Measurements from ENCODE around the gene ZNF213.
"Not testable (repeated sequence)": the region's sequence is repeated elsewhere in the genome, so short reads cannot be mapped to it uniquely, and the experiment has no call there.

The ZNF213 gene

GRCh38 chr16:3150346-3151218 lies 15.8 kb downstream of the ZNF213 start:
- DNase-seq: peak; percentile 78

- DNase-seq: no peak
These were observed 17.1 kb downstream of the ZNF213 start for GRCh38 chr16:3152027-3152276.

- peak; percentile 84 for DNase-seq
These were observed 17.6 kb downstream of the ZNF213 start for GRCh38 chr16:3152277-3152990.

DNA sequence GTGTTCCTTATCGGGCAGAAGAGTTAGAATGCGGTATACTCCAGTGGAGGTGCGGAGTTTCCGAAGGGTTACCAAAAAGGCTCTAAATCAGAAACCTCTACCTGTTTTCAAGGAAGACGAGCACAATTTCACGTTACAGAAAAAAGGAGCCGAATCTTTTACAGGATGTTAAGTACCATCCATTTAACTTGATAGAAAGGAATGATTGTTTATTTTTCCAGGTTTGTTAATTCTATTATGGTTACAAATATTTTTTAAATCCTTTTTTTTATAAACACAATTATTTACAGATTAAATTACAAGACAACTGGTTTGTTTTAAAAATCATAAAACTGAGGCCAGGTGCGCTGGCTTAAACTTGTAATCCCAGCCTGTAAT lies 18.2 kb downstream of the ZNF213 start:
- DNase-seq: no peak

- no peak for DNase-seq
These were observed 20.4 kb downstream of the ZNF213 start for GRCh38 chr16:3155181-3155580.

DNA sequence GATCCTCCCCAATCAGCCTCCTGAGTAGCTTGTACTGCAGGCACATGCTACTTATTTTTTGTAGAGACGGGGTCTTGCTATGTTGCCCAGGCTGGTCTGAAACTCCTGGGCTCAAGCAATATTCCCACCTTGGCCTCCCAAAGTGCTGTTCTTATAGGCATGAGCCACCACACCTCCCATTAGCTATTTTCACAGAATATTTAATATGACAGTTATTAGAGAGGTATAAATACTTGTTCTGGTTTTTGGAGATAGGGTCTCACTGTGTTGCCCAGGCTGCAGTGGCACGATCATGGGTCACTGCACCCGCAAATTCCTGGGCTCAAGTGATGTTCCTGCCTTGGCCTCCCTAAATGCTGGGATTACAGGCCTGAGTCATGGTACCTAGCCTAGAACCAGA lies 21.1 kb downstream of the ZNF213 start:
- no peak for DNase-seq

DNA sequence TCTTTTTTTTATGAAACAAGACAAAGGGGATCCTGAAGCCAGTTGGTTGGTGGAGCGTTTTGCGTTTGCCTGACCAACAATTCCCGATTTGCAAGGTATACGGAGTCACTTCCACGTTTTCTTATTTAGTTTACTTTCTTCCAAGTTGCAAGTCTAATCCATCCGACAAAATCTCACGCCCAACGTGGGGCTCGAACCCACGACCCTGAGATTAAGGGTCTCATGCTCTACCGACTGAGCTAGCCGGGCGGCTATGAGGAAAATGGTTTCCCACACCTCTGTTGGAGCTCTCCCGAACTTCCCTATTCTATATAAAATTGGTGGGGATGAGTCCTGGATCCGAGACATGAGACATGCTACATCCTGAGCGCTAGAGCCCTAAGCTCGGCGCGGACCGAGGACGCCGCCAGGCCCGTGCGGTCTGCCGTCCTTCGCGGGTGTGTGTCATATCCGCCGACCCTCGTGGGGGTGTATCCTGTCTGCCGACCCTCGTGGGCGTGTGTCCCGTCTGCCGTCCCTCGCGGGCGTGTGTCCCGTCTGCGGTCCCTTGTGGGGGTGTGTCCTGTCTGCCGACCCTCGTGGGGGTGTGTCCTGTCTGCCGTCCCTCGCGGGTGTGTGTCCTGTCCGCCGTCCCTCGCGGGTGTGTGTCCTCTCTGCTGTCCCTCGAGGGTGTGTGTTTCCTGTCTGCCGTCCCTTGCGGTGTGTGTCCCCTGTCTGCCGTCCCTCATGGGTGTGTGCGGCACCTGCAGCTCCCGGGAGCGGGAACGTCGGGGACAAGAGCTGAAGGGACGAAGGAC lies 22.6 kb downstream of the ZNF213 start:
- peak; percentile 67 for DNase-seq

DNA sequence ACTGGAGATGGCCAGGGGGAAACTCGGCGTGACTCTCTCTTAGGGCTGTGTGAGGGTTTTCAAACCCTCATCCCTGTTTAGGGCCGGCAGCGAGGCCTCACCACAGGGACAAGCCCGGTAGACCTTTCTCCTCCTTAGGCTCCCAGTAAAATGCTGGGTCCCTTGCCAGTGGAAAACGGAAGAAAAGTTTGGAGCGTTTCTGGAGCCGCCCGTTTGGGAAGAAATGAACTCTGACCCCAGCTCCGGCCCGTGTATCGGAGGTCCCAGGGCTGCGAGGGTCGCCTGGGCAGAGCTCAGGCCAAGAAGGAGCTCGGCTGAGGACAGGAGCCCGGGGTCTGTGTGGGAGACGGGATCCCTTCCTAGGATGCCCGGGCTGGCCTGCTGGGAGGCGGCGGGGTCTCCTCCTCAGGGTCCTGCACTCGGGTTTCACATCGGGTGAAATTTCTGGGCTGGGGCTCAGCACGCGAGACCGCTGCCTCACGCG lies 23.2 kb downstream of the ZNF213 start:
- no peak for DNase-seq

GRCh38 chr16:3158510-3159314 lies 23.9 kb downstream of the ZNF213 start:
- peak; percentile 23 for DNase-seq

DNA sequence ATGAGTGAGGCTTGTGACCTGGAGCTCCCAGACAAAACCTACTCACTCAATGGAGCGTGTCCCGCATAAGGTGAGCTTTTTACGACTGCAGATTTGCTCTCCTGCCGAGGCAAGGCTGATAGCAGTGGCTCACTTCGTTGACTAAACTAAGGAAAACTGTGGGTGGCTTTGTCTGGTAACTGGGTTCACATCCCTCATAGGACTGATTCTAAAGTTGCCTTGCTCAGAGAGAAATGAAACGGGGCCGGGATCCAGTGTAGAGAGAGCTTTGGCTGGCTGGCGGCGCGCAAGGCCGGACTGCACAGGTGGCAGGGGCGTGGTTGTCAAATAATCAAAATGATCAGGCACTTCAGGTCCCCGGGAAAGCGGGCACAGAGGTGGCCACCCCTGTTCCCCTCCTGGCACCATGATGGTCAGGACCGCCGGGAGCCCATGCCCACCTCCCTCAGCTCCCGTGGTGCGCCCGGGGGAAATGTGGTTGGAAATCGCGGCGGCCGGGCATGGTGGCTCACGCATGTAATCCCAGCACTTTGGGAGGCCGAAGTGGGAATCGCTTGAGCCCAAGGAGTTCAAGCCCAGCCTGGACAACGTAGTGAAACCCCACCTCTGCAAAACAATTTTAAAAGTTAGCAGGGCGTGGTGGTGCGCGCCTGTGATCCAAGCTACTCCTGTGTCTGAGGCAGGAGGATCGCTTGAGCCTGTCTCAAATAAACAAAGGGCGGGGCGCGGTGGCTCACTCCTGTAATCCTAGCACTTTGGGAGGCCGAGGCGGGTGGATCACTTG lies 26.6 kb downstream of the ZNF213 start:
- DNase-seq: peak; percentile 22

DNA sequence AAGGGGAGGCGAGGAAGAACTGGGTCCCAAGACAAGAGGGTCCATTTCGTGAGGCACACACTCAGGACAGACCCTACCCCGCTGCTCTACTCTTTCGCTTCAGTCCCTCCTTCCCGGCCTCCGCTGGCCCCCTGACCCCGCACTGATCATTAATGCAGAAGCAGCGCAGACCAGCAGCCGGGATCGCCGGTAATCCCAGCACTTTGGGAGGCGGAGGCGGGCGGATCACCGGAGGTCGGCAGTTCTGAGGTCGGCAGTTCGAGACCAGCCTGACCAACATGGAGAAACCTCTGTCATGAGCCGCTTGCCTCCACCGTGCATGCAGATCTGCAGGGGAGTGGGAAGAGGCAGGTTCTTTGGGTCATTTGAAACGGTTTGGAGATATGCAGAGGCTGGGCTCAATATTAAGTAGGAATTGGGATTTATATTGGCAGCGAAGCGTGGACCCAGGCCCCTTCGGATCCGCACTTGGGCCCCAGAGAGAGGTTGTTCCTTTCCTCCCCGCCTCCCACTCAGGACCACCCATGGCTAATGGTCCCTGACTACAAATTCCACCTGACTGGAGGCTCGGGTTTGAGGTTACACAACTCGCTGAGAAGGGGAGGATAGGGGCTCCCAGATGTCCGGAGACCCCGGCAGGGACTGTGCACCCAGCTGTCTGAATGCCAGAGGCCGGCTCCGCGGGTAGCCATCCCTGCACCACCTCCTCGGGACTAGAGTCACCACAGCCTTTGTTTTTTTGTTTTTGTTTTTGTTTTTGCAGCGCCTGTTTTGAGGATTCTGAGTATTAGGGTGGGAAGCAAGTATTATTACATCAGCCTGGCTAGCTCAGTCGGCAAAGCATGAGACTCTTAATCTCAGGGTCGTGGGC lies 29.5 kb downstream of the ZNF213 start:
- no peak for DNase-seq

DNA sequence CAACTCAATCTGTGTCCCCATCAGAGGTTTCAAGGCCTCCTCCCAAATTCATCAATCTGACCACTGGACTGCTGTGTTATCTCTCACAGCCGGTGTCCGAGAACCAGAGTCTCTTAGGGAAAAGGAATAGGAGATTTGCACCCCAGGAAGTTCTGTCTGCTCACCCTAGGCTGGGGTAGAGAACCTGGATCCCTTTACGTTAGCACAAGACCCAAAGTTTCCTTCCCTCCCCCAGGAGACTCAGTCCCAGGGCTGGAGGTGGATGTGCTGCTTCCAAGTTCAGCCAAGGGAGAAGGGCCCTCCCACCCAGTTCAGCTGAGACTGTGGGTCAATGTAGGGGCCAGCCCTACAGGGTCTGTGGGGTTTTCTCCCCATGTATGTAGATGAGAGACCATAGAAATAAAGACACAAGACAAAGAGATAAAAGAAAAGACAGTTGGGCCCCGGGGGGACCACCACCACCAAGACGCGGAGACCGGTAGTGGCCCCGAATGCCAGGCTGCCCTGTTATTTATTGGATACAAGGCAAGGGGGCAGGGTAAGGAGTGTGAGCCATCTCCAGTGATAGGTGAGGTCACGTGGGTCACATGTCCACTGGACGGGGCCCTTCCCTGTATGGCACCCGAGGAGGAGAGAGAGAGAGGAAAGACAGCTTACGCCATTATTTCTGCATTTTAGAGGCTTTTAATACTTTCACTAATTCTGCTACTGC lies 30.4 kb downstream of the ZNF213 start:
- no peak for DNase-seq

DNA sequence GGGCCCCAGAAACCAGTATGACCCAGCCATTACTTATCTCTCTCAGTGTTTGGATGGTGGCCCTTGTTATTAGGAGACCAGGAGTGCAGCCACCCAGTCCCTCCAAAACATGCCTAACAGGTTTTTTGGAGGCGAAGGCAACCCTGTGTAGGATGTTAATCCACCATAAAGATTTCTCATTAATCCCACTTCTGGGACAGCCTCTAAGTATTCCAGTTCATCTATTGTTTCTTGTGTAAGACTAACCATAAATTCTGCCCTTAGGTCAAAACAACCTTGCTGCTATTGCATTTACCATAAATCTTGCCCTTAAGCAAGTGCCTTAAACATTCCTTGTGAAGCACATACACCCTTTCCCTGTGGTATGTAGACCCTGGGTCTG lies 31.7 kb downstream of the ZNF213 start:
- no peak for DNase-seq

- not testable (repeated sequence) for DNase-seq
These were observed 33.9 kb downstream of the ZNF213 start for GRCh38 chr16:3168729-3169128.

- no peak for DNase-seq
These were observed 35.8 kb downstream of the ZNF213 start for GRCh38 chr16:3170440-3171180.

GRCh38 chr16:3171181-3171854 lies 36.5 kb downstream of the ZNF213 start:
- DNase-seq: no peak

- DNase-seq: no peak
These were observed 37.2 kb downstream of the ZNF213 start for GRCh38 chr16:3171855-3172593.
